HAP-1 (cell line): ENCODE results near the gene RNF148.

Source experiments
- DNase-seq, 2 experiments: peaks; one replicate each; pipeline ENCODE4 v3.0.0-alpha.2; 2016 to 2020; ENCODE audit warnings: low spot score in 2 of 2
- H3K27me3 ChIP-seq: fragments of 250-450 bp; sonication (Bioruptor Pico); 2 replicates; pipeline ENCODE4 v1.5.1; 2020; ENCODE audit warnings: low read depth, mild to moderate bottlenecking, moderate library complexity
- H3K36me3 ChIP-seq: fragments of 250-450 bp; sonication (Bioruptor Pico); replicated peaks from 2 replicates; pipeline ENCODE4 v1.5.1; 2020; ENCODE audit warnings: mild to moderate bottlenecking
- H3K4me1 ChIP-seq: fragments of 250-450 bp; sonication (Bioruptor Pico); 2 replicates; pipeline ENCODE4 v1.5.1; 2020; ENCODE audit warnings: mild to moderate bottlenecking
- H3K4me3 ChIP-seq: fragments of 250-450 bp; sonication (Bioruptor Pico); 2 replicates; pipeline ENCODE4 v1.5.1; 2020; ENCODE audit warnings: mild to moderate bottlenecking, moderate library complexity
- H3K9me3 ChIP-seq: fragments of 250-450 bp; sonication (Bioruptor Pico); 2 replicates; pipeline ENCODE4 v1.5.1; 2020; ENCODE audit warnings: mild to moderate bottlenecking, moderate library complexity
- in situ Hi-C: fragments of 300-500 bp; cut with MboI; formaldehyde crosslinking; loops from 3 replicates; pipeline ENCODE4 v1.14.3; 2020; ENCODE audit warnings: low sequenced_read_pairs, inconsistent platforms, mixed read lengths

RNF148 gene, protein sequence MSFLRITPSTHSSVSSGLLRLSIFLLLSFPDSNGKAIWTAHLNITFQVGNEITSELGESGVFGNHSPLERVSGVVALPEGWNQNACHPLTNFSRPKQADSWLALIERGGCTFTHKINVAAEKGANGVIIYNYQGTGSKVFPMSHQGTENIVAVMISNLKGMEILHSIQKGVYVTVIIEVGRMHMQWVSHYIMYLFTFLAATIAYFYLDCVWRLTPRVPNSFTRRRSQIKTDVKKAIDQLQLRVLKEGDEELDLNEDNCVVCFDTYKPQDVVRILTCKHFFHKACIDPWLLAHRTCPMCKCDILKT

DNA sequence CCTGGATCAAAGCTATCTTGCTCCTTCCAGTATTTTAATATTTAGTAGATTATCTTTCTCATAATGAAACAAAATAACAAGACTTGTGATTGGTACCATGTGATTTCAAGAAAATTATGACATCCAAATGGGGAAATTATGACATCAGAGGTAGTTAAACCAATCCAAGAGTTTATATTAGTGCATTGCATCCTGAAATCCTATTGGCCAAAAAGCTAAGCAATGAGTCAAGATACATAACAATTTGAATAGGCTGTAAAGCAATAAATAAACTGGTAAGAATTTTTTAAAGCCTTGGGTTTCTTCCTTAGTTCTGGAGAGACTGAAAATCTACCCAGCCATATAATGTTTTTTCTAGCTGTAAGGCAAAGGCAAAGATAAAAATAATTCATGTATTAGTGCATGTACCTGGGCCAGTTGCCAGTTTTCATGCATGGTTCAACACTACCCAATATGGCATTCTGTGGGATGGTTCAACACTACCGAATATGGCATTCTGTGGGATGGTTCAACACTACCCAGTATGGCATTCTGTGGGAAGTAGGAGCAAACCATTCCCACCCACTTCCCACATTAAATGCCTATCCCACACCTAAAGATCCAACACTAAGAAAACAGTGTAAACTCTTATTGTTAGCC is at the start of gene RNF148:
Gene RNF148 (minus strand): TSS at position 51 of the 639 bp plus-strand sequence. CDS start 172 bp downstream, outside the sequence.
- Histone ChIP-seq H3K36me3 (no peaks in the 10 kb centered on the region), H3K4me1 (no peaks in the 10 kb centered on the region), H3K9me3 (no peaks in the 10 kb centered on the region), H3K4me3 (no peak within 1 kb of the TSS), H3K27me3 (no peaks in the 10 kb centered on the region)
- in situ Hi-C loops = no loop called here
- no peak for DNase-seq

DNA sequence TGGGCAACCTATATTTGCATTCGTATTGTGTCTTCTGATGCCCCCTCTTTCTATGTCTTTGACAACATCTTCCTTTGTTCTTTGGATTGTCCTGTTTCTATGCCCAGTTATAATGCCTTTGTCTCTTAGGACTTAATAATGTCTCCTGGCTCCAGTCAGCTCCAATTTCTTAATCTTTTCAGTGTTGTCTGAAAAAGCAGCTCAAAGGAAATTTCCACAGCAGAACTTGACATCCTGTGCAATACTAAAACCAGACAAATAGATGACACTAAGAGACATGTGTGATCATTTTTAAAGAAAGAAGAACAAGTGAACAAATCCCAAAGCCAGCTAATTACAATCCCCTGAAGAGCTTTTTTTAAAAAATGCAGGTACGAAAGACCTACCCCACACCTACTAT is 47.7 kb upstream of the RNF148 start:
- in situ Hi-C loops = no loop called here
- H3K9me3 ChIP-seq = no peaks in the 10 kb centered on the region
- H3K4me3 ChIP-seq = no peak overlapping the region
- peaks cover 16% of the 10 kb centered on the region for H3K4me1 ChIP-seq
- DNase-seq = peak in 1 of 2 experiments; percentile 70
- H3K36me3 ChIP-seq = no peaks in the 10 kb centered on the region
- H3K27me3 ChIP-seq = no peaks in the 10 kb centered on the region

DNA sequence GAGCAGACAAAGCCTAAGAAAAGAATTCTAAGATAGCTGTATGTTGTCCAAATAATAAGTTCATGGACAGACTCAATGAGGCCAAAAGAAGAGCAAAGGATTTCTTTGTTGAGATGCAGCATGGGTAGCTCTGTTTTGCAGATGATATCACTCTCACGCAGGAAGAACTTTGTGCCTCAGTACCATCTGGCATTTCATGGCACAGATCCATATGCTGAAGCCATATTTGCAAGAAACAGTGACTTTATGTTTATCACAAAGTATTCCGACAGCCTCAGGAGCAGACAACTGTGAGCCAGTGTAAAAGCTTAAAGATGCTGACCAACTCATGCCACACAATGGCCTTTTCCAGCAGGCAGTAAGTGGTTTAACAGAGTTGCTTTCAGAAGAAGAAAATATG is 45.5 kb upstream of the RNF148 start:
- H3K9me3 ChIP-seq = no peaks in the 10 kb centered on the region
- H3K4me3 ChIP-seq = no peak overlapping the region
- H3K4me1 ChIP-seq = peaks cover 16% of the 10 kb centered on the region
- H3K36me3 ChIP-seq = no peaks in the 10 kb centered on the region
- no peak for DNase-seq
- in situ Hi-C loops = no loop called here
- H3K27me3 ChIP-seq = no peaks in the 10 kb centered on the region

DNA sequence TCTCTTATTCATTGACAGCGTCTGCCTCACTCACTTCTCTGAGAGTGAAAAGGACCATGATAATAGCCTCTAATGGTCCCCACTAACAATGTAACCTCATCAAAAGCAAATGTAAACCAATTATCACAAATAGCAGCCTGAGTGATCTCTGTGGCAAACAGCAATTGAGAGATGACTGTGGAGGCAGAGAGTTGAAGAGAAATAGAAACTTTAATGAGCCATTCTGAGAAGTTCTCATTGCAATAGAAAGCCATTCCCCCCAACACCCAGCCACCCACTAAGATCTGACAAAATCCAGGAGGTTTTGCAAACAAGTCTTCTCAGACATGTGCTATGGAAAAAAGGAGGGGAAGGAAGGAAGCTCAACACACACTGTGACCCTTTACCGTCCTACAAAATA is 44.2 kb upstream of the RNF148 start:
- DNase-seq = no peak
- Histone ChIP-seq H3K27me3 (no peaks in the 10 kb centered on the region), H3K4me3 (no peak overlapping the region), H3K36me3 (no peaks in the 10 kb centered on the region), H3K9me3 (no peaks in the 10 kb centered on the region), H3K4me1 (peaks cover 16% of the 10 kb centered on the region)
- in situ Hi-C loops = no loop called here

DNA sequence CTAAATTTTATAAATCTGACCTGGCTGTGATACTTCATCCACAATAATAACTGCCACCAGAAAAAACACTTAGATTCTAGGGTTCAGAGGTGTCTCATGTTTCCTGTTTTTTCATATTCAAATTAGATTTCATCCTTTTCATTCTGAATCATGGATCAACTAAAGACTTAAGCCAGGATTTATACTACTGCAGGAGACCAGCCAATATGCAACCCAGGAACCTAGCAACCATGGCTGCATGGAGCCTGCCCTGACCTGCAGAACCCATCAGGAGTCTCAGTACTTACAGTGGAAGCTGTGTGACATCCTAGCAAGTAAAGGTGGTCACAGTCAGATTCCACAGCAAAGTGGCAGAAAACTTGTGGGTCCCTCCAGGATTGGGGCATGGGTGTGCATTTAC is 40.5 kb upstream of the RNF148 start:
- no peaks in the 10 kb centered on the region; the same call in 1 of the 2 replicates for H3K4me1 ChIP-seq

DNA sequence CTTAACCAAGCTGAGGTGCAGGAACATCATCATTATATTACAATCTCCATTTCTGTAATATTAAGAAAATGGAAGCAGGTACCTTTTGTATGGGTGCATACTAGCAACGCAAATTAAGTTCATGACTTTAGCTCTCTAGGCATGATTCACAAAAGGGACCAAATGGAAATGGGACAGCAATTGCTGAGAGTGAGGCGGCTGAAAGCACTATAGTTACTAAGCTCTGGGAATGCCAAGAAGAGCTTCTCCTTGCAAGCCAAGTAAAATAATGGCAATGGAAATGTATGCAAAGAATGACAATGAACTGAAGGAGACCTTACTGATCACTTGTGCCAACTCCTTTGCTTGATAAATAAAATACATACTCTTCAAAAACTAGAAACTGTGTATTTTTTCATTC is 36.2 kb upstream of the RNF148 start:
- no peaks in the 10 kb centered on the region; the same call in 1 of the 2 replicates for H3K27me3 ChIP-seq
- in situ Hi-C loops = no loop called here
- H3K4me1 ChIP-seq = peaks cover 7% of the 10 kb centered on the region
- H3K9me3 ChIP-seq = no peaks in the 10 kb centered on the region
- no peaks in the 10 kb centered on the region for H3K36me3 ChIP-seq
- DNase-seq = no peak
- H3K4me3 ChIP-seq = no peak overlapping the region

More for the DNA sequence above, 40.5 kb upstream of the RNF148 start:
- Histone ChIP-seq H3K9me3 (no peaks in the 10 kb centered on the region), H3K36me3 (no peaks in the 10 kb centered on the region), H3K4me3 (no peak overlapping the region), H3K27me3 (no peaks in the 10 kb centered on the region; the same call in 1 of the 2 replicates)
- in situ Hi-C loops = no loop called here
- no peak for DNase-seq

DNA sequence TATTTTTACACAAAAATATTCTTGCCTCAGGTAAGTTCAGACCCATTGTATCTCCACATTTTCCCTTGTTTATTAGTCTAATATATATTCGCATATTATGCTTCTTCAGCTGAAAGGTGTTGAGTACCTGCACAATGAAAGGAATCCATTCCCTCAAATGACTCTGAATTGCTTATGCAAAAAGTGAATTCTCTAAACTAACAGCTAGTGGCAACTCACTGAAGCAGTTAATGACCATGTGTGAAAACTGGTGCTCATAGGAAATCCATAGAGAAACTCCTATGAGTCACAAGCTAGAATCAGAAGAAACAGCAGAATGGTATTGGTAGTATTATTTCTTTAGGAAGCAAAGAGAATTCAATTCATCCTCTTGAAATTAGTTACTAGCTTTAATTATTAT is 33.5 kb upstream of the RNF148 start:
- no peaks in the 10 kb centered on the region for H3K27me3 ChIP-seq
- H3K4me1 ChIP-seq = peaks cover 7% of the 10 kb centered on the region
- no peaks in the 10 kb centered on the region for H3K36me3 ChIP-seq
- in situ Hi-C loops = no loop called here
- no peaks in the 10 kb centered on the region; the same call in 1 of the 2 replicates for H3K9me3 ChIP-seq
- H3K4me3 ChIP-seq = no peak overlapping the region
- DNase-seq = no peak

DNA sequence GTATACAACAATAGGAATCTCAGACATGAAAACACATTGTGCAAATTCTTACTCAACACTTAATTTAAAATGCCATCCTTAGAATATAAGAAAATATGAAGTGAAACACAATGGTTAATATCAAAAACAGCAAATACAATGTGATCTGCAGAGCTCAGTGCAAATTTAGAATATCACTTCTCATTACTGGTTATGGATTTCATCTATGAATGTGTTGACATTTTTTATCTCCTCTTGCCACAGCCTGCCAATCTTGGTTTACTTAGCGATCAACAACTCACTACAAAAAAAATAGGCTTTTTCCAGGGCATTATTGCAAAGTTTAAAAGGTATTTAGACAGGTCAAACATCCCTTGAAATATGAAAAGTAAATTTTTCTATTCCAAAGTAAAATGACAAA is 25.0 kb upstream of the RNF148 start:
- in situ Hi-C loops = no loop called here
- H3K27me3 ChIP-seq = peaks cover 3% of the 10 kb centered on the region; the same call in 1 of the 2 replicates
- no peak overlapping the region for H3K4me3 ChIP-seq
- H3K4me1 ChIP-seq = no peaks in the 10 kb centered on the region
- H3K36me3 ChIP-seq = no peaks in the 10 kb centered on the region
- H3K9me3 ChIP-seq = no peaks in the 10 kb centered on the region
- no peak for DNase-seq

DNA sequence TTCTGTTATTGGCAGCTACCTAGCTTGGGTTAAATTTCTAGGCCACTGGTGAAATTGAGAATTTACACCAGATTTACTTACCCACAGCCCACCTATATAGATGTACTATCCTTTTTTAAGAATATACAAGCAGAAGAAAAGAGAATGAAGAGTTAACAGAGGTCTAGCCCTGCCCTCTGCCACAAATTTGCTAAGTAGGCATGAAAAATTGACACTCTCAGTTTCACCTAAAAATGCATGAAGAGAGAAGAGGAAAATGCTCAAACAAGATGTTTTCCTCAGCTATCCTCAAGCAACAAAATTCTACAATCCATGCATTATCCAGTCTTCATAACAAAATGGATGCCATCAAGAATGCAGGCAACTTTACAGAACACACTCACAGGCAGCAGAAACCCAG is 24.6 kb upstream of the RNF148 start:
- Histone ChIP-seq H3K4me1 (no peaks in the 10 kb centered on the region), H3K36me3 (no peaks in the 10 kb centered on the region), H3K4me3 (no peak overlapping the region), H3K27me3 (peaks cover 3% of the 10 kb centered on the region; the same call in 1 of the 2 replicates), H3K9me3 (no peaks in the 10 kb centered on the region)
- DNase-seq = no peak
- in situ Hi-C loops = no loop called here

DNA sequence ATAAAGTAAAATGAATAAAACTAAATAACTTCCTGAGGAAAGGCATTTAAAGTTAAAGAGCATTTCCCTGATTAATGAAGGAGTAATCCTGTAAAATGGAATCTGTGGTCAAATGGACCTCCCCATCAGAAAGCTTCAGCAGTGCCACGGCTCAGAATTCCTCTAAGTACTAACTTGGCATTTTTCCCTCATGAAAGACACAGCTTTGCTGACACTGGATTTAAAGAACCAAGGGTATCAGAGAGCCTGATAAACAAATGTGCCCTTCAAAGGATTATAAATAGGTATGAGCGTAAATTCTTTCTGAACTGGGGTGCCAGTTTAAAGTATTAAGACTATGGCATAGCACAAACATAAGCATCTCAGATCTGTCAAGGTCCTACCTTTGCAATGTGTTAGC is 24.2 kb upstream of the RNF148 start:
- Histone ChIP-seq H3K4me3 (no peak overlapping the region), H3K4me1 (no peaks in the 10 kb centered on the region), H3K9me3 (no peaks in the 10 kb centered on the region), H3K27me3 (peaks cover 3% of the 10 kb centered on the region; the same call in 1 of the 2 replicates), H3K36me3 (no peaks in the 10 kb centered on the region)
- in situ Hi-C loops = no loop called here
- DNase-seq = no peak

DNA sequence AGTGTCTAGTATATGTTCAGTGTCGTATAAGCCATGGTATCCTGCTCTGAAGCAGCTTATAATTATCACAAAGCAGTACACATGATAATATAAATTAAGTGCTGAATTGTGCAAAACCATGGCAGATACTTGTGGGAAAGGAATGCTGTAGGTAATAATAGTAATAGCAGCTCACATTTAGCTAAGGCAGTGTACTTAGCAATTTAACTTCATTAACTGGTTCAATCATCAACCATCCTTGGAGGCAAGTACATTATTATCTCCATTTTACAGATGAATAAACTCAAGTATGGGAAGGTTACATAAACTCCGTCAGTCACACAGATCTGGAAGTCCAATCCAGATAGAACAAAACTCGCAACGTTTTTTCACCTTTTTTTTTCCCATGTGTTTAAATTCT is 21.6 kb upstream of the RNF148 start:
- in situ Hi-C loops = no loop called here
- no peaks in the 10 kb centered on the region for H3K9me3 ChIP-seq
- no peak for DNase-seq
- H3K36me3 ChIP-seq = no peaks in the 10 kb centered on the region
- no peaks in the 10 kb centered on the region for H3K4me1 ChIP-seq
- H3K4me3 ChIP-seq = no peak overlapping the region
- peaks cover 3% of the 10 kb centered on the region; the same call in 1 of the 2 replicates for H3K27me3 ChIP-seq

DNA sequence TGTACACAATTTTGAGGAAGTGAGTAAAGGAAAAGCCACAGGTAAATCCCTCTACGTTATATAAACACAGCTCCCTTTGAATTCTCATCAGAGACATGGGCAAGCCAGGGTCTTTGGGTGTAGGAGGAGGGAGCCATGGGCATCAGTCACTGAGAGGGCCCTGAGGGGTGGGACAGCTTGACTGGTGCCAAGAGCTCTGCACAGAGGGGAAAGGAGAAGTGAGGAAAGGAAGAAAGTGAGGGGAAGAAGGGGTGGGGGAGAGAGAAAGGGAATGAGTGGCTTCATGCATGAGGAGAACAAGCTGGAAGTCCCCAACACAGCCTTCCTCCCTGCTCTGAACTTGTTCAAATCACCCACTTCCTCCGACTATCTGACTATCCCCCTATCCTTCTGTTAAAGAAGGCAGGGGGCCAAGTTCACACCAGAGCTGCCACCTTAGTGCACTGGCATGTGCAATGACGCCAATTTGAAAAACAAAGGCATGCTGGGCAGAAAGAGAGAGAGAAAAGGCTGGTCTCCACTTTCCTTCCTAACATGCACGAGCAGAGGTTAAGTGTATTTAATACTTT is 16.4 kb upstream of the RNF148 start:
- no peaks in the 10 kb centered on the region for H3K9me3 ChIP-seq
- no peaks in the 10 kb centered on the region for H3K27me3 ChIP-seq
- H3K4me1 ChIP-seq = no peaks in the 10 kb centered on the region
- no peak for DNase-seq
- no peaks in the 10 kb centered on the region for H3K36me3 ChIP-seq
- no peak overlapping the region for H3K4me3 ChIP-seq
- in situ Hi-C loops = no loop called here

DNA sequence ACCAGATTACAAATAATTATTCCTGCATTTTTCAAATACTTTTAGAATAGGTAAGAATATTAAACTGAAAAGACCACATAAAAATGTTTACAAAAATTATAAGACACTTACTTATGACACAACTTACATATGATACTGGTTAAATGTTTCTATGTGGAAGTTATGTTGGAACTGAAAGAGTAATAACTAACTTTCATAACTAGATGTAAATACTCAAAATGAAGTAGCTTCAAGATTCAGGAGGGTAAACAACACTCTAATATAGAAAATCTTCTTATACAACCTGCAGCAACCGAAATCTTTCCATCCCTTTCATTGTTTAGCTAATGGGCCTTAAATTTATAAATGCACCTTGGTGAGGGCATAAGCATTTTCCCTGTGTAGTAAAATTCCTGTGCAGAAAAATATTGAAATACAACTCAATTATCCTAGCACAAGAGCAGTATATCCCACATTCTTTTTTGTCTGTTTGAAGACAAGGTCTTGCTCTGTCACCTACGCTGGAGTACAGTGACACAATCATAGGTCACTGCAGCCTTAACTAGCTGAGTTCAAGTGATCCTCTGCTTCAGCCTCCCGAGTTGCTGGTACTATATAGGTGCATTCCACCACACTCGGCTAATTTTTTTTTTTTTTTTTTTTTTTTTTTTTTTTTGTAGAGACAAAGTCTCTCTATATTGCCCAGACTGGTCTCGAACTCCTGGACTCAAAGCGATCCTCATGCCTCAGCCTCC is 14.8 kb upstream of the RNF148 start:
- Histone ChIP-seq H3K36me3 (no peaks in the 10 kb centered on the region), H3K9me3 (no peaks in the 10 kb centered on the region), H3K27me3 (no peaks in the 10 kb centered on the region; the same call in 1 of the 2 replicates), H3K4me3 (no peak overlapping the region), H3K4me1 (no peaks in the 10 kb centered on the region)
- no peak for DNase-seq
- in situ Hi-C loops = no loop called here

DNA sequence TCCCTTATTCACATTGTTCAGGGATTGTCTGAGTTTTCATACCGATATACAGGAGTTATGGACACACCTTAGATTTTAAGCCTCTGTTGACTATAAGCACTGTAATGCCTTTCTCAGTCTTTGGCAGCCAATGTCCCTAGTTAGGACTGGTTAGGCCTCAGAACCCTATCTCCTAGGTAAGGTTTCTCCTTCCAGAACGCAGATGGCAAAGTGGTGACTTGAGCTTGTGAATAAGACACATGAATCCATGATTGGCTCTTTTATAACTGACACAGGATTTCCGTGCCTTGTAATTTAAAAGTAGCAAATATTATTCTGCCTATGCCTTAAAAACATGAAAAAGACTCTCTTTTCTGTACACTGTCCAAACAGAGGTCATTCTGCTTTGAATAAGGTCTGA is 12.5 kb upstream of the RNF148 start:
- H3K27me3 ChIP-seq = no peaks in the 10 kb centered on the region; the same call in none of the 2 replicates
- no peak for DNase-seq
- no peaks in the 10 kb centered on the region for H3K9me3 ChIP-seq
- H3K36me3 ChIP-seq = no peaks in the 10 kb centered on the region
- in situ Hi-C loops = no loop called here
- no peak overlapping the region for H3K4me3 ChIP-seq
- H3K4me1 ChIP-seq = no peaks in the 10 kb centered on the region
